ENCODE results near the gene VPS54. TPM values are rescaled to one million over a fixed set of nuclear protein-coding genes. Genes with fewer than 3 reads are reported as not detected.

The VPS54 gene
- total RNA-seq, 4 donors from 2014 or later: 14.6 to 28.8 (median 21.8) TPM

GRCh38 chr2:64019975-64020528 lies 824 bp upstream of the VPS54 start:
- Histone ChIP-seq H3K27me3 (no peaks in the 10 kb centered on the region), H3K27ac (peak overlapping the region; percentile 99), H3K36me3 (no peaks in the 10 kb centered on the region), H3K9me3 (no peaks in the 10 kb centered on the region), H3K4me1 (peaks cover 45% of the 10 kb centered on the region), H3K4me3 (peak overlapping the region; percentile 83)
- DNase-seq (ENCODE audit: low spot score in 2 of 2): no peak
- TF ChIP-seq EP300 (IDR thresholded peaks at IDR 0.05): no peak
- TF ChIP-seq POLR2AphosphoS5 (IDR thresholded peaks at IDR 0.05): no peak
- TF ChIP-seq, protein P1, sequence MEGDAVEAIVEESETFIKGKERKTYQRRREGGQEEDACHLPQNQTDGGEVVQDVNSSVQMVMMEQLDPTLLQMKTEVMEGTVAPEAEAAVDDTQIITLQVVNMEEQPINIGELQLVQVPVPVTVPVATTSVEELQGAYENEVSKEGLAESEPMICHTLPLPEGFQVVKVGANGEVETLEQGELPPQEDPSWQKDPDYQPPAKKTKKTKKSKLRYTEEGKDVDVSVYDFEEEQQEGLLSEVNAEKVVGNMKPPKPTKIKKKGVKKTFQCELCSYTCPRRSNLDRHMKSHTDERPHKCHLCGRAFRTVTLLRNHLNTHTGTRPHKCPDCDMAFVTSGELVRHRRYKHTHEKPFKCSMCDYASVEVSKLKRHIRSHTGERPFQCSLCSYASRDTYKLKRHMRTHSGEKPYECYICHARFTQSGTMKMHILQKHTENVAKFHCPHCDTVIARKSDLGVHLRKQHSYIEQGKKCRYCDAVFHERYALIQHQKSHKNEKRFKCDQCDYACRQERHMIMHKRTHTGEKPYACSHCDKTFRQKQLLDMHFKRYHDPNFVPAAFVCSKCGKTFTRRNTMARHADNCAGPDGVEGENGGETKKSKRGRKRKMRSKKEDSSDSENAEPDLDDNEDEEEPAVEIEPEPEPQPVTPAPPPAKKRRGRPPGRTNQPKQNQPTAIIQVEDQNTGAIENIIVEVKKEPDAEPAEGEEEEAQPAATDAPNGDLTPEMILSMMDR (IDR thresholded peaks at IDR 0.05): no peak
- TF ChIP-seq POLR2A (IDR thresholded peaks at IDR 0.05): no peak

GRCh38 chr2:64018701-64019082 lies 536 bp downstream of the VPS54 start:
- Histone ChIP-seq H3K4me1 (peaks cover 45% of the 10 kb centered on the region), H3K27me3 (no peaks in the 10 kb centered on the region), H3K4me3 (peak overlapping the region; percentile 83), H3K9me3 (no peaks in the 10 kb centered on the region), H3K36me3 (no peaks in the 10 kb centered on the region), H3K27ac (peak overlapping the region; percentile 99)
- TF ChIP-seq, protein P1 (IDR thresholded peaks at IDR 0.05): no peak
- TF ChIP-seq POLR2AphosphoS5 (IDR thresholded peaks at IDR 0.05) (no peak), EP300 (IDR thresholded peaks at IDR 0.05) (no peak), POLR2A (IDR thresholded peaks at IDR 0.05) (no peak)
- peak; percentile 78 to 82 for DNase-seq (ENCODE audit: low spot score in 2 of 2)
- under 1% methylated on average over 17 of the region's 38 CpGs for whole genome bisulfite sequencing

GRCh38 chr2:64017811-64018700 lies 1.2 kb downstream of the VPS54 start:
- no peak for TF ChIP-seq EP300 (IDR thresholded peaks at IDR 0.05)
- TF ChIP-seq POLR2A (IDR thresholded peaks at IDR 0.05): no peak
- H3K9me3 ChIP-seq: no peaks in the 10 kb centered on the region
- H3K27me3 ChIP-seq: no peaks in the 10 kb centered on the region
- H3K36me3 ChIP-seq: no peaks in the 10 kb centered on the region
- H3K4me3 ChIP-seq: peak overlapping the region; percentile 83
- H3K4me1 ChIP-seq: peaks cover 45% of the 10 kb centered on the region
- peak overlapping the region; percentile 99 for H3K27ac ChIP-seq
- WGBS: 4% methylated on average over 22 of the region's 22 CpGs
- DNase-seq (ENCODE audit: low spot score in 2 of 2): no peak

DNA sequence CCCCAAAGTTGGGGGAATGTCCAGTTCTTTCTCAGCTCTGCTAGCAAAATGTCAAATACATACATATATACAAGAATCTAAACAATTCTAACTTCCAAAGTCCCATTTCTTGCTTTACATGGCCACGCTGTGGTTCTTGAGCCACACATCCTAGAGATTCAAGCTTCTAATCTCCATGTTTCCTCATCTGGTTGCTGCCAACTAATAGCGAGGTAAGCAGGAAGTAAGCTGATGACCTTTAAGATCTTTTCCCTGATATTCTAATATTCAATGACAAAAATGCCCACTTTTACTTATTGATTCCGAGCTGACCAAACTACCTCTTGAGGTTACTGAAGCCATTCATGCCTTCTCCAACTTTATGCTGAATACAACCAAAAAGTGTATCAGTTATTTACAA lies 3.3 kb downstream of the VPS54 start:
- 79% methylated on average over 3 of the region's 3 CpGs for WGBS
- no peak for DNase-seq (ENCODE audit: low spot score in 2 of 2)
- Histone ChIP-seq H3K9me3 (no peaks in the 10 kb centered on the region), H3K27ac (no peak overlapping the region), H3K4me3 (no peak overlapping the region), H3K27me3 (no peaks in the 10 kb centered on the region), H3K36me3 (no peaks in the 10 kb centered on the region), H3K4me1 (peaks cover 33% of the 10 kb centered on the region)
- TF ChIP-seq POLR2A (IDR thresholded peaks at IDR 0.05) (no peak), EP300 (IDR thresholded peaks at IDR 0.05) (no peak), POLR2AphosphoS5 (IDR thresholded peaks at IDR 0.05) (no peak)
- TF ChIP-seq, protein P1 (IDR thresholded peaks at IDR 0.05): no peak

- peaks cover 31% of the 10 kb centered on the region for H3K4me1 ChIP-seq
- 76% methylated on average over 5 of the region's 5 CpGs for WGBS
- TF ChIP-seq, protein P1 (IDR thresholded peaks at IDR 0.05): no peak
- no peak for TF ChIP-seq EP300 (IDR thresholded peaks at IDR 0.05)
- no peak for TF ChIP-seq POLR2A (IDR thresholded peaks at IDR 0.05)
- no peak for TF ChIP-seq POLR2AphosphoS5 (IDR thresholded peaks at IDR 0.05)
- H3K4me3 ChIP-seq: no peak overlapping the region
- no peak for DNase-seq (ENCODE audit: low spot score in 2 of 2)
- H3K27ac ChIP-seq: no peak overlapping the region
- no peaks in the 10 kb centered on the region for H3K9me3 ChIP-seq
- no peaks in the 10 kb centered on the region for H3K27me3 ChIP-seq
- H3K36me3 ChIP-seq: no peaks in the 10 kb centered on the region
Observed at GRCh38 chr2:64015391-64015790, 3.8 kb downstream of the VPS54 start.

Data from suprapubic skin (tissue), 4 donors.